HEK293T (cell line): ENCODE measurements around the gene PAPPA.

Experiments
- ARNT ChIP-seq: fragments of 450-650 bp; IDR thresholded peaks from 2 replicates; pipeline ENCODE4 v1.6.1; 2017; ENCODE audit warnings: mild to moderate bottlenecking
- BHLHE40 ChIP-seq: fragments of 450-650 bp; IDR thresholded peaks from 2 replicates; pipeline ENCODE4 v1.6.1; 2016; ENCODE audit warnings: mild to moderate bottlenecking, moderate library complexity, borderline replicate concordance
- CTBP1 ChIP-seq: fragments of 450-650 bp; IDR thresholded peaks from 2 replicates; pipeline ENCODE4 v1.6.1; 2016; ENCODE audit warnings: borderline replicate concordance
- ELF4 ChIP-seq: fragments of 450-650 bp; IDR thresholded peaks from 2 replicates; pipeline ENCODE4 v1.6.1; 2017; ENCODE audit warnings: antibody characterized with exemption
- FOXA1 ChIP-seq: fragments of 450-650 bp; IDR thresholded peaks from 2 replicates; pipeline ENCODE4 v1.6.1; 2016; ENCODE audit warnings: mild to moderate bottlenecking
- FOXK2 ChIP-seq: fragments of 450-650 bp; IDR thresholded peaks from 2 replicates; pipeline ENCODE4 v1.6.1; 2016; ENCODE audit warnings: mild to moderate bottlenecking
- HDGF ChIP-seq: fragments of 450-650 bp; IDR thresholded peaks from 2 replicates; pipeline ENCODE4 v1.6.1; 2017; ENCODE audit warnings: antibody characterized with exemption, borderline replicate concordance
- L3MBTL2 ChIP-seq: fragments of 450-650 bp; conservative IDR thresholded peaks from 2 replicates; pipeline ENCODE4 v1.6.1; 2016; ENCODE audit warnings: mild to moderate bottlenecking
- PKNOX1 ChIP-seq: fragments of 450-650 bp; IDR thresholded peaks from 2 replicates; pipeline ENCODE4 v1.6.1; 2016
- SP1 ChIP-seq: fragments of 450-650 bp; IDR thresholded peaks from 2 replicates; pipeline ENCODE4 v1.6.1; 2017
- SUZ12 ChIP-seq: fragments of 450-650 bp; IDR thresholded peaks from 2 replicates; pipeline ENCODE4 v1.6.1; 2016; ENCODE audit warnings: mild to moderate bottlenecking
- ZNF384 ChIP-seq: fragments of 450-650 bp; IDR thresholded peaks from 2 replicates; pipeline ENCODE4 v1.6.1; 2016

DNA sequence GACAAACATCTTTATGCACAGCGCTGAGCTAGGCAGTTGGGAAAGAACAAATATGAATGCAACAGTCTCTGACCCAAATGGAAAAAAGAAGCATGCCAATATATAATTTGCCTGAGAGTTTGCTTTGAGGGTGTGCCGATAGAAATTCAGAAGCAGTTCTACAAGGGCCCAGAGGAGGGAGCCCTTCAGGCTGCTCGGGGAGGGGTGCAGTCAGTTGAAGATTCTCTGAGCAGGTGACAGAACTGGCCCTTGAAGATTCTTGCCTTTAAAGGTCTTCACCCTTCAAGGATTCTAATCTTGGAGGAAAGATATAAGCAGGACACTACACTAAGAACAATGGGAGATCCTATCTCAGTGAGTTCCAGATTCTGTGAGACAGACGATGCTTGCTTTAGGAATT is 3.7 kb upstream of the PAPPA start:
- TF ChIP-seq FOXK2, result no peak
- no peak for TF ChIP-seq BHLHE40
- TF ChIP-seq ARNT, result no peak
- TF ChIP-seq CTBP1, result no peak
- no peak for TF ChIP-seq SUZ12
- TF ChIP-seq ELF4, result no peak
- no peak for TF ChIP-seq FOXA1
- TF ChIP-seq SP1, result no peak
- TF ChIP-seq HDGF, result no peak
- TF ChIP-seq ZNF384, result no peak
- TF ChIP-seq PKNOX1, result no peak
- no peak for TF ChIP-seq L3MBTL2
